Activated T-cell treated with anti-CD3 and anti-CD28 coated beads for 24 hours (primary cell): Measurements from ENCODE around the gene CELF2.

Experiments
- DNase-seq: peaks from one replicate; pipeline ENCODE4 v3.0.0-alpha.2; 2020; ENCODE audit warnings: low read depth

CELF2 gene

DNA sequence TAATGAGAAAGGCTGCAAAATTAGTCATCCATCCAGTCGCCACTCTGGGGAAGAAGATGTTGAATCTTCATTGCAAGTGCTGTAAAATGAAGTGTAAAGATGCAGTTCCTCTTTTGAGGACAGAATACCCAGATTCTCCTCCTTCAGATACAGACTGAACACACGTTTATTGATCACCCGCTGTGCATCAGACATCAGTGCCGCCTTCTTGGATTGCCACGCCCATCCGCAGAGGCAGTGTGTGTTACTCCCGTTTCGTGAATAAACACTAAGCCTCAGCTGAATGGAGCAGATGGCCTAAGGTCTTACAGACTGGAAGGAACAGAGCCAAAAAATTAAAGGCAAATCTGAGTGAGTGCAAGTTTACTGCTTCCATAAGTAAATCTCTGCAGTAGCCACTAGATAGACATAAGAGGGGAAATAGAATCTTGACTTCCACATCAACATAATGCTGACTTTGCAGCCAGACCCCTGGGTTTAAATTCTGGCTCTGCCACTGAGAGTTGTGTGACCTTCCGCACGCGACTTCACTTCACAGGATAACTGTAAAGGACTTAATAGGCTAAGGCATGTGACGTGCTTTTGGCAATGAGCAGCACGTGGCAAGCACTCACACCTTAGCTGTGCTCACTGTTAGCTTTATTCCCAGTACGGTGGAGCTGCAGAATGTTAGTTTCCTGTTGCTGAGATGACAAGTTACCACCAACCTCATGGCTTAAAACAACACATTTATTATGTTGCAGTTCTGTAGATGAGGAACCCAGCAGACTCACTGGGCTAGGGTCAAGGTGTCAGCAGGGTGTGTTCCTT, 285.9 kb downstream of the CELF2 start:
- no peak for DNase-seq

DNA sequence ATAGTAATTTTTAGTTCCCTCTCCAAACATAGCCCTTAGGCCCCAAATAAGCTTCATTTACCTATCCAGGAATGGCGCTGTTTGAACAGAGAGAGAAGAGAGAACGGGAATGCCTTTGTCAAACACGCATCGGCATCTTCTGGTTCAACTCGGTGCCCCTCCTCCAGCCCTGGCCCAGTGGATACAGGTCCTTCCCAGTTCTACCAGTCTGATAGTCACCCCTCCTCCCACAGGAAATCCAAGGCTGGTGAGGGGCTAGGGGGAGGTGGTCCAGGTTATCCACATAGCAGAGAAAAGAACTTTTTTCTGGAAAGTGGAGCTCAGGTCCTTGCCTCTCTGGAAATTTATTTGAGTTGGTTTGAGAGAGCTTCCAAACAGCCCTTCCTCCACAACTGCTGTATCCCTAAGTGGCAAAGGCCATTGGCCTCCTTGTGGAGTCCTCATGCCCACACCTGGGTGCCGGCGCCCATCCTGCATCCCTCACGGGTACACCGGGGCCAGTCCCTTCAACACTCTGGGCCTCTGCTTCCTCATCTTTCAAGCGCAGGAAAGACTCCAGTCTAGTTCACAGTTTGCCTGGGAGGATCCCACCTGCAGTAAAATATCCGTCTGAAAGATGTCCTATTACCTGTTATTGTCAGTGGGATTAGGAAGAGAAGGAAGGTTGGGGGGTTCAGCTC, 287.4 kb downstream of the CELF2 start:
- DNase-seq, result no peak

DNA sequence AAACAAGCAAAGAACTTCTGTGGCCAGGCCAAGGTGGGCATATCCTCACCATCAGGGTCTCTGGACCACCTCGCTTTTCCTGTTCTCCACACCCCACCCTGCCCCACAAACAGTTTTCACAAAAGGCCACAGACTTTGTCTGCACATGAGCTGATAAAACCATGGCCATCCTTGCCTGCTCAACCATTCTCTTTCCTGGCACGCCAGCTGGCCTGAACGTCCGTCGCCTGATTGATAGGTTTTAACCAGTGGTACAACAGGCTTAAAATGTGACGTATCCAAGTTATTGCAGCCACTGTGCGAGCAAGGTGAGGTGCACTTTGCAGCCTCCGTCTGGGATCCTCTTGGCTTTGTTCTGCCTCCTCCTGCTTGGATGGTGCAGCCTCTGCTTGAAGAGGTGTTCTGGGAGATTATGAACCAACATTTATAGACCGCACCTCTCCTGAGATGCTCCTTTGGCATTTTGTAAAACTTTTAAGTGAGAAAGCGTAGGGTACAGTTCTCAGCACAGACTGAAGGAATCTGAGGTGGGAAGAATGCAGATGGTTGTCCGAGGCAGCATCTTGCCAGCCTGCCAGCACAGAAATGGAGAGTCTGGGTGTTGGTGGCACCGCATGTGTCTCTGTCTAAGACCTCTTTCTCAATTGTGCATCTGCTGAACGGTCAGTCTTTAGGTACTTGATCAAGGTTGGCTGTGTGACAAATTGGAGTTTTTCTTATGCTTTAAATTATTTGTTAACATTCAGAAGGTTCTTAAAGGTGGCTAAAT, 288.3 kb downstream of the CELF2 start:
- DNase-seq, result no peak

DNA sequence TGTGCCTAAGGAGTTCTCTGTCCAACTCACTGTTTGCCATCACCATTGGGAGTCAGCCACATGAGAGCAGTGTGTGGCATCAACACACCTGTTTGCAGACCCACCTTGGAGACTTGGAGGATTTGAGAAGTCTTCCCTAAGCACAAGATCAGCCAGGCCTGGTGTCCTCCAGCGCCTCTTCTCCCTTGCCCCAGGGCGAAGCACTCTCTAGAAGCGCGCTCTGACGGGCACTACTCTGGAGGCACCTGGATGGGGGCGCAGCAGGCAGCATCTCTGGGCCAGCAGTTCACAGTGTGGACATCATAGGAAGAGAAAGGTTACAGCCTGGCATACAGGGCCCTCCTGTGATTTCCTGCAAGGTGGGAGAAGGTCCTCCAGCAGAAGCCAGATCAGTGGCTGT, 289.3 kb downstream of the CELF2 start:
- DNase-seq, result no peak

DNA sequence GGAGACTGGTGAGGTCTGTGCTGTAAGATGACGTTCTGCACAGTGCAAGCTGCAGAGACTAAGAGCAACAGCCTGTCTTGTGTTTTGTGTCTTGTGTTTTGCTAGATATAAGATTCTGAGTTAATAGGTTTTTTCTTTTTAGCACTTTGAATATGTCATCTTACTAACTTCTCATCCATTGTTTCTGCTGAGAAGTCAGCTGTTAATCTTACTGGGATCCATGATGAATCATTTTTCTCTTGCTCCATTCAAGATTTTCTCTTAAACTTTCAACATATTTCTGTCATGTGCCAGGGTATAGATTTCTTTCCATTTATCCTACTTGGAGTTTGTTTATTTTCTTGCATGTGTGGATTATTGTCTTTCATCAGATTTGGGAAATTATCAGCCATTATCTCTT, 290.3 kb downstream of the CELF2 start:
- no peak for DNase-seq

DNA sequence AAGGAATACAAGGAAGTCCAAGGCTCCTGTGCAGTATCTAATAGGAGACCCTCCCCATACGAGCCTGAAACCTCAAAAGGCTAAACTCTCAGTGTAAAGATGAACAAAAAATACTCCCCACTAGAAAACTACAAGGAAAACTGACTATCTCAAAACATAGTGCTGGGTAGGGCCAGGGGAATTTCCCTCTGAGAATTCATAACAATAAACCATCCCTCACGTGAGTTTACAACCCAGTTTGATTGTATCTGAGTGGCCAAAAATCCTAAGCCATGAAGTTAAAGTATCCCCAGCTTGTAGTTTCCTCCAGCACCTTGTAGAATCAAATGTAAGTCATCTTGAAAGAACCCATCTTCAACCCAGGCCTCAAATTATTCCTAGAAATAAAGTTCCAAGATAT, 293.4 kb downstream of the CELF2 start:
- no peak for DNase-seq

DNA sequence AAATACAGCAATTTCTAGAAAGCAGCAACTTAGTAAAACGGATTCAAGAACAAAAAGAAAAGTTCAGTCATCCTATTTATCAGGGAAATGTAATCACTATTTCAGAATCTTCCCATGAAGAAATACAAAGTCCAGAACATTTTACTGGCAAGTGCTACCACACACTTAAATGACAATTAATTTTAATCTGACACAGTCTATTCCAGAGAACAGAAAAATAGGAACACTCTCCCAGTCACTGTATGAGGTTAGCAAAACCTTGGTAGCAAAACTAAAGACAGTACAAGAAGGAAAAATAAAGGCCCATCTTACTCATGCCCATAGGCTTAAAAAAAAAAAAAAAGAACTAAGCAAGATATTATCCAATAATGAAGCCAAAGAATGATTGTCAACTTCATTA, 295.8 kb downstream of the CELF2 start:
- no peak for DNase-seq

DNA sequence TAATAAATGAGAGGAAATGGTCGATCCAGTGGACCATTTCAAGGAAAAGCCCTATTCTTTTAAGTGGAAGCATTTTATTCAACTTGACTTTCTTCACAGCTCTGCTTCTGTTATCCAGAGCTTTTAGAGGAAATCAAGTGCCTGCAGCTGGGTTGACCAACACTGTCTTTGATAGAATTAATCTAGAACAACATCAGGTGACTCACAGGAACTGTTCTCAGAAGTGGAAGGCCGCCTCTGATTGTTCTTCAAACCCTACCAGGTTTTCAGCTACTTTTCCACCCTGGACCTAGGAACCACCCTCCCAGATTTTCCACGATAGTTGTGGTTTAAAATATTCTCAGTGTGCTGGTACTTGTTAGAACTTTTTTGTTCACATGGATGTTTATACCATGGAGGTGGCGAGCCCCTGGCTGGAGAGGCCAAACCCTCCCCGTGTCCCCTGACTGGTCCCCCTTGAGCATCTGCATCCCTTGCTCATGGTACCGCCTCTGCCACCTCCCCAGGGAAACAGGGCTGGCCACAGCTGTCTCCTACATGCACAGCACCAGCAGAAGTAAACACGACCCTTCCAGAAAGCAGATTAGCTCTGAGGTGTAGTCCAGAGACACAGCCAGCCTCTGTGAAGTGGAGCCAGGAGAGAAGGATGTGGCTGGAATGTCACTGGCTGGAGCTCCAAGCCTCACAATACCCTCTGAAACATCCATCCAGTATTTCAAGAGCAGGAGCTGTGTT, 300.4 kb downstream of the CELF2 start:
- no peak for DNase-seq

DNA sequence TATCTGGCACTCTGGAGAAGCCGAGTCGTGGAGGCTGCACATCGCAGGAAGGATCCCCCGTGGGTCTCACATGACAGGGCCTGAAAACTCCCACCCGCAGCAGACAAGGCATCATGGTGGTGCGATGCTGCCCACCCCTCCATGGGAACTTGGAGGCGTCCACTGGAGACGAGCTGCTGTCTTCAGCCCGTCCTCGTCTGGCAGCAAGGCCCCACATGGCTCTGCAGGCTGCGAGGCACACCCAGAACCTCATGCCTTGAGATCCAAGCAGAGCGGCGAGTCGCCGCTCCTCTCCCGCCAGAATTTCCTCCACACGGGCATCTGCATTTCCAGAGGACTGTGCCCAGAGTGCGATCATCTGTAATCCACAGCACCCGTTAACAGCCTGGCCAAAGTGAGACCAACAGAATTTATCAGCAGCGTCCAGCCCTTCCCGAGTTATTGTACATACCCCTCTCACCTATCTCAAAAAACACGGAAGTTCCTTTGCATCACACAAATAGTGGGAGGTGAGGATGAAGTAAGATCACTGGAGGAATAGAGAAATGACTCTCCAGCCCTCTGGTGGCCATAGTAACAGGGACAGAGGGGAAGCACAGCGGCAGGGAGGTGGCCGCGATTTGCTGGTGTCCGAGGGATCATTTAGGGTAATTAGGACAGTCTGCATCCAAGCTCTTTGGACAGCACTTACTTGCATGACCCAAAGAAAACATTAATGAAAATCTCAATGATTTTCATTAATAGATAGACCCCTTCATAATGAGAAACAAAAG, 301.3 kb downstream of the CELF2 start:
- no peak for DNase-seq

DNA sequence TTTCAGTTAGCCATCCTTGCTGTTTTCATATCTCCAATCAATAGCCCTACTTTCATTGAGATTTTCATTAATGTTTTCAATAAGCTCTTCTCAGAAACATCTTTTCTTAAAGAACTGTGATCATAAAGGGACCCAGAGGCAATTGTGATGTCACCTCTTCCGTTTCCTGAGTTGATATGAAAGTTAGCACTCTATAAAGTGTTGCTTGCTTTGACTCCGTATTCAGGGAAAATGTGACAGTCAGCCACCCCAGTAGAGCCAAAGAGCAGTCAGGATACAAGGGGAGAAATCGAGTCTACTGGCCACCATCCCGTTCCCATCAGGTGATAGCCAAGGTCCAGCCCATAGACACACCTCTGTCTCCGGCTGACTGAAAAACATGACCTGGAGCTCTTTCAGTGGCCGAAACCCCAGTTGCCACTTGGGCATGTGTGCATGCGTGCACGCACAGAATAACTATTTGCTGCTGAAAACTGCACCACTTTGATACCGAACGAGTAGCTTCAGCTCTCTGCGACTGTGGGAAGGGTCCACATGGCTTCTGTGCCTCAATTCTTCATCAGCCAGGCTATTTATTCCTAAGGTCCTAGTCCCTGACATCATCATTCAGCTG, 302.4 kb downstream of the CELF2 start:
- DNase-seq, result no peak

DNA sequence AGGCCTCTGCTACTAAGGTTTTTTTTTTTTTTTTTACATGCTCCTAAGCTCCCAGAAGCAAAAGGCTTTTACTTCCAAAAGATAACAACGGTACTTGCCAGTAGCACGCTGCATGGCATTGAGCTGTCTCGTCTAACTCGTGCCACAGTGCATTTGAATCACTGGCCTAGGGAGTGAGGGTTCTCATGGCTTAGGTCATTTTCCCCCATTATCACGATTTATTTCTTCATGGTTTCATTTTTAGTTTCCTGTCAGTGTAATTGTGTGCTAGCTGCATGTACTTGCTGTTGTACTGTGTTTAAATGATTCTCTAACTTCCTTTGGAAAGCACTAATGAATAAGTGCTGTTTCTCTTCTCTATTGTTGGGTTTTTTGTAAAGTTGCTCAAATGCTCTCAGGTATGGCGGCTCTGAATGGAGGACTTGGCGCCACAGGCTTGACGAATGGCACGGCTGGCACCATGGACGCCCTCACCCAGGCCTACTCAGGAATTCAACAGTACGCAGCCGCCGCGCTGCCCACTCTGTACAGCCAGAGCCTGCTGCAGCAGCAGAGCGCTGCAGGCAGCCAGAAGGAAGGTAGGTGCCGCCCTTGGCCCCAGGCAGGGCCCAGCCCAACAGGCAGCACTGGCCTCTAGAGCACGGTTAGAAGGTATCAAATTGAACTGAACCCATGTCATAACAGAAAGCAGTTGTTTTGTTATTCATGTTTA, 303.3 kb downstream of the CELF2 start:
- no peak for DNase-seq

DNA sequence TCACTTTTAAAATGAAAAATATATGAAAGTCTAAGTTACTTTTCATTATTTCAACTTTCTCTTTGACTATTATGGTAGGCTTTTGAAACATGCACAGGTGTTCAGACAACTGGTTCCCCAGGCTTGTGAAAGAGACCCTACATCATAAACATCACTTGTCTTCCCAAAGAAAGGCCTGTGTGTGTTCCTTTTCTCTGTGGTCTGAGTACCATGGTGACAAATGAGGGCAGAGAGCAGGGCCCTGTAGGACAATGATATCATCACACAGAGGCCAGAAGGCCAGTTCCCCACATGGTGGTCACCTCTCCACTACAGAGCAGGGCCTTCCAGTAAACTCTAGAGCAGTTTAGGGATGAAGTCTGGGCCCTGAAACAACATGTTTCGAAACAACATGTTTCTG, 305.0 kb downstream of the CELF2 start:
- DNase-seq, result no peak

DNA sequence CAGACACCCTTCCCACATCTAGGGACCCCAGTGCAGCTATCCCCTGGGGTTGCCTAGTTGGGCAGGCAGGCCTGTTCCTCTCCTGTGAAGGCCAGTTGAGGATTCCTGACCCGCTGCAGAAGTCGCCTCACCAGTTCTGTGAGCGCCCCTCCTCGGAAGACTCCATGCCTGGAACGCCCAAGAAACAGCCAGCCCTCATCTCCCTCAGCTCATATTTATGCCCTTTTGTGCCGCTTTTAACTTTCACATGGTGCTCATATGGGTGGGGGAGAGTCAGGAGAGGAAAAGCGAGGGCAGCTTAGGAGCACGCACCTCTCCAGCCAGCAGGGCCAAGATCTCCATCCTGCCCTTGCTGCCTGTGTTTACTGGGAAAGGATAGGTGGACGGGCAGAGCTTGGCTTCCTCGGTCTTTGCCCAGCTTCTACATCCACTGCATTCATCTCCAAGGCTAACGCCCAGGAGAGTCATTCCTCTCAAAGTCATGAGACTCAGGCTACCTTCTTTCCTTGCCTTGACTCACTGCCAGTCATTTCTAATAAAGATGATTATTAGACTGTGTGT, 307.2 kb downstream of the CELF2 start:
- DNase-seq, result no peak

DNA sequence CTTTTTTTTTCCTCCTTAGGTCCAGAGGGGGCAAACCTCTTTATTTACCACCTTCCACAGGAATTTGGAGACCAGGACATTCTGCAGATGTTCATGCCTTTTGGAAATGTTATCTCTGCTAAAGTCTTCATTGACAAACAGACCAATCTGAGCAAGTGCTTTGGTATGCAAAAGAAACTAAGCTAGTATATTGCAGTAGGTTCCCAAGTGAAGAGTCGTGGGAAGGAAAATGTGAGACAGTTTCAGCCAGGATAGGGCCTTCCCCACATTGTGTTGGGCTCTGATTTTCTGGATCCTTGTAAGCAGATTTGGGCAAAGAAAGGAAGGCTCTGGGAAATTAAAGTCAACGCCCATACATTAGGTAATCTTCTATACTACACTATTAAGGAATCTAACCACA, 308.1 kb downstream of the CELF2 start:
- no peak for DNase-seq

DNA sequence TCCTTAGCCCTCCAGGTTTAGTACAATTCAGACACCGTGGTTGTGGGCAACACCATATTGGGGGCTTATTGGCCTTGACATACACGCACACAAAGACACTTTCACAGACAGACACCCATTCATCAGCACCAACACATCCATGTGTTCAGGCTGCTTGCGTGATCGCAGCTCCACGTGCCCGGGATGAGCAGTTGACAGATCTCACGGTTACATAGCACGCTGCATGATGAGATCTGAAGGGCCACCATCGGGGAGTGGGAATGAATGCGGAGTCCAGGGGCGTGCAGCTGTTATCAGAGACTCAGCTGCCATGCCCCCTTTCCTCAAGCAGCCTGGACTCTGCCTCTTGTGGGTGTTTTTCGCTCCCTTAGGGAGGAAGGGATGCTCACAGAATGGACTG, 308.6 kb downstream of the CELF2 start:
- no peak for DNase-seq

DNA sequence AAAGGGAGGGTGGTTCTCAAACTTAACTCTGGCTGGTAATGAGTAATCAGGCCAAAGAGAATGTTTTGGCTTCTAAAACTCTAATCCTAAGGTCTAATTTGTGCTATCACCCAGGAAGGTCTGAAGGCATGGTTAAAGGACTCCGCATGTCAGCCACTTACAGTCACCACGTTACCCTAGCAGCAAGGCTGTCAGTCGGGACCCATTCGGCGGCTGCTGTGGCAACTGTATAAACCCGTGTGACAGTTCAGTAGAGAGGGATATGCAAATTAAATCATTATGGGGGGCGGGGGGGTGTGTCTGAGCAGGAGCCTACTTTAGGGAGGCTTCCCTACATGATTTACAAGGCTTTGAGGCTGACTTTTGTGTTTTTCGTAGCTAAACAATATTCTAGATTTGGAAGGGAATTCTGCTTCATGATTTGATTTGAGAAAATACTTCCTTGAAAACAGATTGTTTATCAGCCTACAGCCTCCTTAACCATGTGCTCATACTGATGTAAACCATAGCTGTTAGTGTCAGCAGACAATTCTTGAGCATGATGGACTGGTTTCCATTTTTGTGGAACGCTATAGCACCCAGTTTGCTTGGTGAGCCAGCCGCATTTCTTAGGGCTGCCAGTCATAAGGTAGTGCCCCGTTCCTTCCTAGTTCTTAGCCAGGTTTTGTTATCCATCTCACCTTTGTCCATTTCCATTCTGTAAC, 309.4 kb downstream of the CELF2 start:
- no peak for DNase-seq

DNA sequence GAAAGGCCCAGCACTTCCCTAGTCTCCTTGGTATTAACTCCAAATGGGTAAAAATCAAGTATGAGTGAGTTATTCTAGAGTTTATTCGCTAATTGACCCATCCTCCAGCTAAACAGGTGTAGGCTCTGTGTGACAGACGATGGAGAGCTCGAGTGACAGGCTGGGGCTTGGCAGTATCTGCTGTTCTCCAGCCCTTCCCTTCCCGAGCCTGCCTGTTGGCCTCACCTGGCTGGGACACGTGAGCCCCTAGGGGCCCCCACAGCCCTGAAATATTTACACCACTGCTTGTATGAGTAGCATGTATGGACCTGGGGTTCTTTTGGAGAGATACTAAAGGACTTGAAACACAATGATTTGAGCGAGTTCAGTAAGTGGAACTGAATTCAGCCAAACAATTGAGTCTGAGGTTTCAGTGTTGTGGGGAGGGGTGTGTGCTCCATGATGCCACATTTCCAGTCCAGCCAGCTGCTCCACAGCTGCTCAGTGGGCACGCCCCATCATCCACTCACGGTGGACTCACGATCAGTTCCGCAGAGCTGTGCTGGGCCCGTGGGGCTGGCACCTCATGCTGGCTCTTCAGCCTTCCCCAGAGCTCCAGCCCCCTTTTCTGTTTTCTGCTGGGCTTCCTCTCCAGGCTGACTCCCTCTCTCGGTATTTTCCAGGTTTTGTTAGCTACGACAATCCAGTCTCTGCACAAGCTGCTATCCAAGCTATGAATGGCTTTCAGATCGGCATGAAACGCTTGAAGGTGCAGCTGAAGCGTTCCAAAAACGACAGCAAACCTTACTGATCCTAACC, 310.8 kb downstream of the CELF2 start:
- no peak for DNase-seq

DNA sequence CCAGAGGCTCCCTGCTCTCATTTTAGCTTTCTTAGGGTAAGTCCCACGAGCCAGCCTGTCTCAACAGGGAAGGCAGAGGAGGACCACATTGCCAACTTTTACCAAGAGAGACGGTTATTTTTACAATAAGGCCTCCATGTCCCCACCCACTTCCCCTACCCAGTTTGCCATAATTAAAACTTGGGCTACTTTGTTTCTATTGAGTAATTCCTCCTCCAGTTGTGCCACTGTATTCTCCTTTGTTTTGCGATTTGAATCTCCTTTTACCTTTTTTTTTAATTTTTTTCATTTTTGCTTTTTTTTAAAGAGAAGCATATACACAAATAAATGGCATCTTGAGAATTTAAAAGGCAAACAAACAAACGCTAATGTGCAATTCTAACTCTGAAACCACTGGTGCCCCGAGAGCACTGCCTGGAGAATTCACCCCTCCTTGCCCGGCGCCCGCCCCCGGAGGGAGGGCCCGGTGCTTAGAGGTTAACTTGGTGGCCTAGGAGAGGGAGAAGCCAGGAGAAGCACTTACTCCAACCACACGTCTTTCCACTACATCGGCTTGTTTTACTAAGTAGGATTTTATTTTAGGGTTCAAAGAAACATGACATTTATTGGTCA, 311.5 kb downstream of the CELF2 start:
- no peak for DNase-seq
